Right atrium auricular region (tissue), 2 donors: Measurements from ENCODE around the gene ZNF318. TPM values are rescaled to one million over a fixed set of nuclear protein-coding genes. Genes with fewer than 3 reads are reported as not detected.
"Not testable (repeated sequence)": the region's sequence is repeated elsewhere in the genome, so short reads cannot be mapped to it uniquely, and the experiment has no call there.

Experiments
- DNase-seq: peaks from one replicate; pipeline ENCODE4 v3.0.0-alpha.2; 2019; ENCODE audit warnings: low spot score
- H3K27ac ChIP-seq, 2 donors: fragments of 200-600 bp; sonication (generic); 1 replicate in 1 of 2; 2 replicates in 1 of 2; pipeline ENCODE4 v1.5.1; 2016 to 2019
- H3K27me3 ChIP-seq, 2 donors: fragments of 200-600 bp; sonication (generic); one replicate each; pipeline versions ENCODE4 v1.5.1 to v1.6.0; 2017 to 2019
- H3K36me3 ChIP-seq: fragments of 200-600 bp; sonication (generic); one replicate; pipeline ENCODE4 v1.5.1; 2016
- H3K4me1 ChIP-seq, 2 donors: fragments of 200-600 bp; sonication (generic); one replicate each; pipeline versions ENCODE4 v1.5.1 to v1.6.0; 2017 to 2019
- H3K4me3 ChIP-seq, 2 donors: fragments of 200-600 bp; sonication (generic); 1 replicate in 1 of 2; 2 replicates in 1 of 2; pipeline ENCODE4 v1.5.1; 2017 to 2019; ENCODE audit warnings: mild to moderate bottlenecking in 1 of 2, moderate library complexity in 1 of 2
- H3K9me3 ChIP-seq, 2 donors: fragments of 200-600 bp; sonication (generic); one replicate each; pipeline ENCODE4 v1.5.1; 2019
- CTCF ChIP-seq, 2 donors: fragments of 200-600 bp; sonication (generic); IDR thresholded peaks; one replicate each; pipeline ENCODE4 v1.5.1; 2019; ENCODE audit warnings: antibody characterized with exemption in 2 of 2
- total RNA-seq, 2 donors: library from RNA; depleted of rRNA; stranded (reverse); fragments of >200 nt; gene quantifications; one replicate each; pipeline ENCODE4 v1.1.0, GENCODE V29; 2016

ZNF318 gene
- total RNA-seq, 2 donors from 2014 or later, result 10.1 to 11.3 TPM

GRCh38 chr6:43396408-43397149 lies 27.1 kb upstream of the ZNF318 start:
- H3K27ac ChIP-seq, result no peak overlapping the region

DNA sequence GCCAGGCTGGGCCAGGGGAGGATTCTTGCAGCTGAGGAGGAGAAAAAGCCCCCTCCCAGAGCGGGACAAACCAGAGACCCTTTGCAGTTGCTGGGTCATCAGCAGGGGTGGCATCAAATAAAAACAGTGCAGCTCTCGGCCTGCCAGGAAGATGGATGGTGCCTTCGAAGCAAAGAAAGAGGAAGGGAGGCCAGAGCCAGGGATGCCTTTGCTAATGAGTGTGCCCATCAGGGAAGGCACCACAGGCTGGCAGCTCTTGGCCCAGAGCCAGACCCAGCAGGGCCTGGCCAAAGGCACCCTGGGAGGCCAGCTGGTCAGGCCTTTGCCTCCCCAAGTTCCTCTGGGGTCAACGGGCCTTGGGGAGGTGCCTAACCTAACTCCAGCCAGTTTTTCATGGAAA lies 26.3 kb upstream of the ZNF318 start:
- Histone ChIP-seq H3K36me3 (no peaks in the 10 kb centered on the region), H3K9me3 (no peaks in the 10 kb centered on the region), H3K4me1 (no peaks in the 10 kb centered on the region), H3K4me3 (no peak overlapping the region), H3K27ac (no peak overlapping the region), H3K27me3 (no peaks in the 10 kb centered on the region)
- DNase-seq, result no peak
- TF ChIP-seq CTCF (IDR thresholded peaks at IDR 0.05), result no peak

More at GRCh38 chr6:43396408-43397149, 27.1 kb upstream of the ZNF318 start:
- Histone ChIP-seq H3K4me3 (no peak overlapping the region), H3K27me3 (no peaks in the 10 kb centered on the region), H3K36me3 (no peaks in the 10 kb centered on the region), H3K4me1 (peaks cover 0 to under 1% of the 10 kb centered on the region in 2 donors), H3K9me3 (no peaks in the 10 kb centered on the region)
- no peak for DNase-seq
- no peak for TF ChIP-seq CTCF (IDR thresholded peaks at IDR 0.05)

- Histone ChIP-seq H3K4me1 (no peaks in the 10 kb centered on the region), H3K36me3 (no peaks in the 10 kb centered on the region), H3K27me3 (no peaks in the 10 kb centered on the region), H3K4me3 (no peak overlapping the region), H3K27ac (no peak overlapping the region), H3K9me3 (no peaks in the 10 kb centered on the region)
- DNase-seq, result no peak
- no peak for TF ChIP-seq CTCF (IDR thresholded peaks at IDR 0.05)
Observed at GRCh38 chr6:43394982-43395381, 25.5 kb upstream of the ZNF318 start.

DNA sequence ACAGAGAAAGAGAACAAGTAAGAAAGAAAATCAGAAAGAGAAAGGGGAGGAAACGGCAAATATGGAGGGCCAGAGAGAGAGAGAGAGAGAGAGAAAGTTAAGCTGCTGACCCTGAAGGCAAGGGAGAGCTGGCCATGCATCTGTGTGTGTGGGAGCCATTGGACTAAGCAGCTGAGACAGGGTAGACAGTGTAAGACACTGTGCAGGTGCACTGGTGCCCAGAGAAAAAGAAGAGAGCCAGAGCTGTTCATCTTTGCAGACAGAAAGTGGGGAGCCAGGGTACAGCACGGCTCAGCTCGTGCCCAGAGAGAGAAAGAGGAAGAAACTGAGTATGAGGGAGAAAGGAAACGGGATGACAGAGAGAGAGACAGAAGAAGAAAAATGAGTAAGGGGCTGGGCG lies 24.2 kb upstream of the ZNF318 start:
- Histone ChIP-seq H3K9me3 (no peaks in the 10 kb centered on the region), H3K27me3 (no peaks in the 10 kb centered on the region), H3K4me1 (no peaks in the 10 kb centered on the region), H3K36me3 (no peaks in the 10 kb centered on the region), H3K27ac (no peak overlapping the region), H3K4me3 (no peak overlapping the region)
- TF ChIP-seq CTCF (IDR thresholded peaks at IDR 0.05), result no peak
- no peak for DNase-seq

GRCh38 chr6:43393133-43393532 lies 23.7 kb upstream of the ZNF318 start:
- not testable (repeated sequence) for DNase-seq, H3K27ac ChIP-seq, H3K4me3 ChIP-seq, H3K9me3 ChIP-seq, H3K4me1 ChIP-seq, H3K27me3 ChIP-seq, H3K36me3 ChIP-seq

GRCh38 chr6:43391440-43392031 lies 22.1 kb upstream of the ZNF318 start:
- Histone ChIP-seq H3K27ac (no peak overlapping the region), H3K4me3 (no peak overlapping the region), H3K4me1 (no peaks in the 10 kb centered on the region), H3K9me3 (no peaks in the 10 kb centered on the region), H3K36me3 (no peaks in the 10 kb centered on the region), H3K27me3 (no peaks in the 10 kb centered on the region)
- no peak for TF ChIP-seq CTCF (IDR thresholded peaks at IDR 0.05)
- no peak for DNase-seq

- H3K27me3 ChIP-seq, DNase-seq, H3K9me3 ChIP-seq, H3K4me1 ChIP-seq, H3K36me3 ChIP-seq, H3K27ac ChIP-seq, H3K4me3 ChIP-seq: not testable (repeated sequence)
Observed at GRCh38 chr6:43390753-43391439, 21.4 kb upstream of the ZNF318 start.
